IPS-15b (cell line): Measurements from ENCODE around the gene NSMF.

Experiments
- H3K27me3 ChIP-seq: one replicate; pipeline ENCODE4 v1.6.1; 2013; ENCODE audit warnings: low read length; ENCODE audit not compliant: control insufficient read depth, insufficient read depth
- H3K36me3 ChIP-seq: one replicate; pipeline ENCODE4 v1.6.1; 2013; ENCODE audit warnings: low read length; ENCODE audit not compliant: control insufficient read depth, insufficient read depth
- H3K4me1 ChIP-seq: one replicate; pipeline ENCODE4 v1.6.1; 2013; ENCODE audit warnings: mild to moderate bottlenecking, low read length; ENCODE audit not compliant: control insufficient read depth, insufficient read depth
- H3K4me3 ChIP-seq: one replicate; pipeline ENCODE4 v1.5.1; 2013; ENCODE audit warnings: low read depth, low read length
- H3K9ac ChIP-seq: one replicate; pipeline ENCODE4 v1.6.1; 2013; ENCODE audit warnings: low read depth, mild to moderate bottlenecking, low read length
- H3K9me3 ChIP-seq: one replicate; pipeline ENCODE4 v1.6.1; 2013; ENCODE audit warnings: mild to moderate bottlenecking, low read length; ENCODE audit not compliant: control insufficient read depth, insufficient read depth

Gene NSMF

DNA sequence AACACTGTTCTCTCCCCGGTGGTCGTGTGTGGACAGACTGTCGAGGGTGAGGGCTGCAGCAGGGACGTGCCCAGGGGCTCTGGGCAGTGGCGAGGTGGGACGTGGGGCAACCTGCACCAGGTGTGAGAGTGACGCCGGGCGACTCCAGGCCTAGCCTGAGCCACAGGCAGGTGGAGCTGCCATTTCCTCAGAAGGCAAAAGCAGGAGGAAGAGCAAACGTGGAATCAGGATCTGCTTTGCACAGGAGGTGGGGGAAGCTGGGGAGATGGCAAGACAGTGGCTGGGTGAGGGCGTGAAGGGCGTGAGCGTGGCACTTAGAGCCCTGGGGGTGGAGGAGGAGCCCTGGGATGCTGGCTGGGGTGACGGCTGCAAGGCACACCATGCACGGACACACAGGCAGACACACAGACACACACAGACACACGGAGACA, 39.6 kb upstream of the NSMF start:
- no peaks in the 10 kb centered on the region for H3K4me1 ChIP-seq
- no peak overlapping the region for H3K9ac ChIP-seq
- H3K4me3 ChIP-seq, result no peak overlapping the region
- H3K27me3 ChIP-seq, result no peaks in the 10 kb centered on the region
- no peaks in the 10 kb centered on the region for H3K36me3 ChIP-seq
- H3K9me3 ChIP-seq, result no peaks in the 10 kb centered on the region

DNA sequence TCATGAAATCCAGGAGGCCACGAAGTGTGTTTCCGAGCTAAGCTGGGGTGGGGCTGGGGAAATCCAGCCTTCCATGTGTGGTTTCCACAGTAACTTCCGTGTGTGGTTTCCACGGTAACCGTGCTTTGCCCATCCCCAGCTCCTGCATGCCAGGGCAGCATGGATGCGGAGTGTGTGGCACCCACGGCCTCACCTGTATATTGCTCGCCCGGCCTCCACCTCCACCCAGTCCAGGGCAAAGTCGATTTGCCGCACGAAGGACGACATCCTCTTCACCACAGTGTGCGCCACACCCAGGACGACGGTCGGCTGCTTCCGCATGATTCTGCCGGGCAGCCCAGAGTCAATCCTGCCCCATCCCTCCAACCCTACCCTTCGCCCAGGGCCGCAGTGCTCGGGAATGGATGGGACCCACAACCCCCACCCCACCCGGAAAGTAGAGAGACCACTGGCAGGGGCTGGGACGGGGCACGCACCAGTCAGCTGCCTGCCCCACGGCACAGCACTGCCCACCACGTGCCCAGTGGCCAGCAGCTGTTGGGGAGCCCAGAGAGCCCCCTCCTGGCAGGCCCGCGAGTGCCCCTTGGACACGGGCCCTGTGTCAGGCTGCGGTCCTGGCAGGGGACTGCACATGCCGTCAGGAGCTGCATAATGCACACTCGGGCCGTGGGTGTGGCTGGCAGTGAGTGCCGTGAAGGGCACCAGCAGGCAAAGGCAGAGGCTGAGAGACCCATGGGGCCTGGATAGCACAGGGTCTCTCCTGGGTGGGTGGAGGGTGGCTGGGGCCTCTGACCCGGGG, 39.0 kb upstream of the NSMF start:
- Histone ChIP-seq H3K4me1 (no peaks in the 10 kb centered on the region), H3K9ac (no peak overlapping the region), H3K4me3 (no peak overlapping the region), H3K27me3 (no peaks in the 10 kb centered on the region), H3K9me3 (no peaks in the 10 kb centered on the region), H3K36me3 (no peaks in the 10 kb centered on the region)

- Histone ChIP-seq H3K36me3 (no peaks in the 10 kb centered on the region), H3K4me3 (no peak overlapping the region), H3K9ac (no peak overlapping the region), H3K9me3 (no peaks in the 10 kb centered on the region), H3K4me1 (no peaks in the 10 kb centered on the region), H3K27me3 (no peaks in the 10 kb centered on the region)
Observed at GRCh38 chr9:137496601-137497375, 37.7 kb upstream of the NSMF start.

GRCh38 chr9:137494550-137495351, 35.6 kb upstream of the NSMF start:
- no peak overlapping the region for H3K9ac ChIP-seq
- H3K4me1 ChIP-seq, result no peaks in the 10 kb centered on the region
- no peak overlapping the region for H3K4me3 ChIP-seq
- H3K27me3 ChIP-seq, result no peaks in the 10 kb centered on the region
- no peaks in the 10 kb centered on the region for H3K36me3 ChIP-seq
- no peaks in the 10 kb centered on the region for H3K9me3 ChIP-seq

- H3K27me3 ChIP-seq, result no peaks in the 10 kb centered on the region
- no peak overlapping the region for H3K9ac ChIP-seq
Observed at GRCh38 chr9:137494104-137494544, 35.0 kb upstream of the NSMF start.

DNA sequence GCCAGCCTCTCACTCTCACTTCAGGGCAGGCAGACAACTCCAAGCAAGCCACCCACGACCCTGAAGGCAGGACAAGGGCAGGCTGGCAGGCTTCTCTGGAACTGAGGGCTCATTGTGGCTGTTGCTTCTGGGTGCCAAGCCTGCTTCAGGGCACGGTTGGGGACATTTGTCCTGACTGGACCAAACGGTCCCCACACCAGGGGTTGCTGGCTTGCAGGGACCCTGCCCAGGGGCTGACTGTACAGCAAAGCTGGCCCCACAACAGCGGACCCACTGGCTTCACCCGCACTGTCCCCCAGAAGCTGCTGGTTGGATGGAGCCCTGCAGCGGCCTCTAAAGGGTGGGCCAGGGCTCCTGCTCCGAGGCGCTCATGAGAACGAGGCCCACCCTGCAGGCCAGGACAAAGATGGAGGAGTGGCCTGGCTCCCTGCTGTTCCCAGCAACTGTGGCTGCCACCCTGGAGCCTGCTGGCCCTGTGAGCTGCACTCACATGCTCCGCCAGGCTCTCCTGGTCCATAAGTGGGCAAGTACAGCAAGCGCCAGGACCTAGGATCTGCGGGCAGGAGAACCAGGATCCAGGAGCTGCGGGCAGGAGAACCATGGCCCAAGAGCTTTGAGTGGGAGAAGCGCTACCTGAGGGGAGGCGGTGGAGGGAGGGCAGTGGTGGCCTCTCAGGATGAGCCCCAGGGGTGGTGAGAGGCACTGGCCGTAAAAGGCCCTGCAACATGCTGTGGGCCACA, 34.4 kb upstream of the NSMF start:
- no peak overlapping the region for H3K9ac ChIP-seq
- no peak overlapping the region for H3K4me3 ChIP-seq
- H3K27me3 ChIP-seq, result no peaks in the 10 kb centered on the region
- no peaks in the 10 kb centered on the region for H3K9me3 ChIP-seq
- H3K4me1 ChIP-seq, result no peaks in the 10 kb centered on the region
- no peaks in the 10 kb centered on the region for H3K36me3 ChIP-seq

More at GRCh38 chr9:137494104-137494544, 35.0 kb upstream of the NSMF start:
- H3K36me3 ChIP-seq, result no peaks in the 10 kb centered on the region
- H3K9me3 ChIP-seq, result no peaks in the 10 kb centered on the region
- H3K4me1 ChIP-seq, result no peaks in the 10 kb centered on the region
- no peak overlapping the region for H3K4me3 ChIP-seq

GRCh38 chr9:137492464-137493363, 33.6 kb upstream of the NSMF start:
- Histone ChIP-seq H3K27me3 (no peaks in the 10 kb centered on the region), H3K36me3 (no peaks in the 10 kb centered on the region), H3K4me1 (no peaks in the 10 kb centered on the region), H3K4me3 (no peak overlapping the region), H3K9ac (no peak overlapping the region), H3K9me3 (no peaks in the 10 kb centered on the region)

- Histone ChIP-seq H3K4me3 (no peak overlapping the region), H3K27me3 (no peaks in the 10 kb centered on the region), H3K36me3 (no peaks in the 10 kb centered on the region), H3K9me3 (no peaks in the 10 kb centered on the region), H3K9ac (no peak overlapping the region), H3K4me1 (no peaks in the 10 kb centered on the region)
Observed at GRCh38 chr9:137491735-137492432, 32.8 kb upstream of the NSMF start.

GRCh38 chr9:137490532-137491186, 31.5 kb upstream of the NSMF start:
- H3K27me3 ChIP-seq, result no peaks in the 10 kb centered on the region
- no peak overlapping the region for H3K4me3 ChIP-seq
- H3K4me1 ChIP-seq, result no peaks in the 10 kb centered on the region
- no peaks in the 10 kb centered on the region for H3K36me3 ChIP-seq
- no peaks in the 10 kb centered on the region for H3K9me3 ChIP-seq
- no peak overlapping the region for H3K9ac ChIP-seq

DNA sequence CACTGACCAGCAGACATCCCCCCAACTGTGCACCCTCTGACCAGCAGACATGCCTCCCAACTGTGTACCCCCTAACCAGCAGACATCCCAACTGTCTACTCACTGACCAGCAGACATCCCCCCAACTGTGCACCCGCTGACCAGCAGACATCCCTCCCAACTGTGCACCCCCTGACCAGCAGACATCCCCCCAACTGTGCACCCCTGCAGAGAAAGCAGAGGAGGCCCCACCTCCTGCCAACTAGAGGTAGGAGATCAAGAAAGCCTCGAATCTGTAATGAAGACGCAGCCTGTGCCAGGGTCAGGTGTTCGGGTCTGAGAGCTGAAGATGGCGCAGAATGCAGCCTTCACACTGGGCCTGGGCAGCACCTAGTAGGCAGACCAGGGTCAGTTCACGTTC, 29.8 kb upstream of the NSMF start:
- no peak overlapping the region for H3K4me3 ChIP-seq
- H3K9ac ChIP-seq, result no peak overlapping the region
- no peaks in the 10 kb centered on the region for H3K36me3 ChIP-seq
- no peaks in the 10 kb centered on the region for H3K4me1 ChIP-seq
- H3K9me3 ChIP-seq, result no peaks in the 10 kb centered on the region
- H3K27me3 ChIP-seq, result no peaks in the 10 kb centered on the region
